HG03558 (cell line): Measurements from ENCODE around the gene COL6A3.
A peak's percentile ranks its signal among the peaks of the same experiment; 100 is the strongest.

Experiments
- ATAC-seq: cut with Tn5 transposase; IDR thresholded peaks from one replicate; pipeline ENCODE4 v1.9.1; 2021; ENCODE audit warnings: moderate number of reproducible peaks; ENCODE audit not compliant: unreplicated experiment; ENCODE audit errors: extremely low read depth

COL6A3 gene

DNA sequence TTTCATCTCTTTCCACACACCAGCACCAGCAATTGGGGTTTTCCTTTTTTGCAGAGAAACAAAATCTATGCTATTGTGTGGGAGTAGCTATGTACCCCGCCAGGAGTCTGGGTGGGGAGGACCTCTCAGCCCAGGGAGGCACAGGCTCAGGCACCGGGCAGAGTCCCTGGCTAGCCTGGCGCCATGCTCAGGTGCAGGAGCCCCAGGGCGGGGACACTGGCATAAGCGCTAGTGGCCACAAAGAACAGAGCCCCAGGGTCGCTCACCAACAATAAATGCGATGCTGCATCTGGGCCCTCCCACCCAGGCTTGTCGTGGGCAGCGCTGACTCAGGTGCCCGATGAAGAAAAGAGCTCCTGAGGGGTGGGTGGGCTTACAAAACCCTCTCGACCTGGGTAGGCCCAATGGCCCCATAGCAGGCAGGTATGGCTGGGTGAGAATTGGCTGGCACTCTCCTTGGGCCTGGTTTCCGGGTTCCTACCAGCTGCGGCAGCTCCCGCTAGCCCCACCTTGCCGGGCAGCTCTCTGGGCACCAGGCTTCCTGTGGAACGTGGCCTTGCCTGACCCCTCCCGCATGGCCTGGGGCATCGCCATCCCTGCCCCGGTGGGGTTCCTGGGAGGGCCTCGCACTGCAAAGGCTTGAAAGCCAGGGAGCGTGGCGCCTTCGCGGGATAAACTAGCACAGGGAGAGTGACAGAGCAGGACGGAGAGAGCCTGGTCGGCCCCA, 31.8 kb upstream of the COL6A3 start:
- ATAC-seq, result no peak

DNA sequence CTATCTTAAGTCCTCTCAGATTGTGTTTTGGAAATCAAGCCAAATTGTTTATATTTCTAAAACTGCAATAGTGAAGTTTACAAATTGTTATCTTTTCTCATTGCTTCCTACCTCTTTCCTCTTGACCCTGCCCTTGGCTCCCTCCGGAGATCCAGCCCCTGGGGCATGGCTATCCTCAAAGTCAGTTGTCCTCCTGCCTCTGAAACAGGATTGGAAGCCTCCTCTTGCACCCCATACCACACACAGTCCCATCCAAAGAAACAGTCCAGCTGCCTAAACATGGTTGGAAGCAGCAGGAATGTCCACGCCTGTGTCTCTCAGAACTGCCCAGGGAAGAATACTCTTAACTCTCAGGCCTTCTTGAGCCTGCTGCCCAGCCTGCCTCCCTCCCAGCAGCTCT, 30.1 kb upstream of the COL6A3 start:
- no peak for ATAC-seq

DNA sequence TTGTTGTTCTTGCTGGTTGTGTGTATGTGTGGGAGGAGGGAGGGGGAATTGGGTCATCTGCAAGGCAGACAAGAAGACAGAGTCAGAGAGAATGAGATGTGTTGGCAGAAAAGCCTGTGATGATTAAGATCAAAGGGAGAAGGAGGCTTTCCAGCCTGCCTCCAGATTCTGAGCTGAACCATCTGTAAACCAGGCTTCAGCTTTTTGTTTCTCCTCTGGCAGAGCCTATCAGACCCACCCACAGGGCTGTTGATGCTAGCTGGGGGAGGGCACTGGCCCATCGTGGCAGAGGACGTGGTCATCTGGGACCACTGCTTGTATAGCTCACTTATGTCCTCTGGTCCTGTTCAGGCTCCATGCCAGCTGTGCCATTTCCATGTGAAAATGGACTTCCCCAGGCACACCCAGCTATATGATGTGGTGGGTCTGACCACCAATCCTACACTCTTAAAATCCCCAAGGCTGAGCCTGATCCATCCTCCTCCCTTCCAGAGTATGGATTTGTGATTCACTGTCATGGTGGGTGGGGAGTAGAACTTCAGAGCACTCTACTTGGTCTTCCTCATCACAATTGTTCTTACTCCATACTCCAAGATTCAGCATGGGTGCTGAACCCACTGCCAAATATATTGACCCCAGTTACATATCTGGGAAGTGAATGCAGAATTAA, 27.8 kb upstream of the COL6A3 start:
- ATAC-seq, result no peak

DNA sequence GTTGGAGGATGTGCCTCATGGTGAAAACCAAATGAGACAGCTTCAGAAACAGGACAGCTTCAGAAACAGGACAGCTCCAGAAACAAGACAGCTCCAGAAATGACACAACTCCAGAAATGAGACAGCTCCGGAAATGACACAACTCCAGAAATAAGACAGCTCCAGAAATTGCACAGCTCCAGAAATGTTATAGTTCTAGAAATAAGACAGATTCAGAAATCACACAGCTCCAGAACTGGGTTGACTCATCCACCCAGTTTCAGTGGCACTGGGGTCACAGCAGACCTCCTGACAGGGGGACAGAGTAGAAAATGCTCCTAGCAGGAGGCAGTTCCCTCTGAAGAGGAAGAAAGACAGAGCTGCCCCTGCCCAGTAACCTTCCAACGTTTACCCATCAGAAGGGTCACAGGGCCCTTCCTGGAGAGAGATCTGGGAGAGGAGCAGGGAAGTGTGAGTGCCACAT, 26.9 kb upstream of the COL6A3 start:
- no peak for ATAC-seq

DNA sequence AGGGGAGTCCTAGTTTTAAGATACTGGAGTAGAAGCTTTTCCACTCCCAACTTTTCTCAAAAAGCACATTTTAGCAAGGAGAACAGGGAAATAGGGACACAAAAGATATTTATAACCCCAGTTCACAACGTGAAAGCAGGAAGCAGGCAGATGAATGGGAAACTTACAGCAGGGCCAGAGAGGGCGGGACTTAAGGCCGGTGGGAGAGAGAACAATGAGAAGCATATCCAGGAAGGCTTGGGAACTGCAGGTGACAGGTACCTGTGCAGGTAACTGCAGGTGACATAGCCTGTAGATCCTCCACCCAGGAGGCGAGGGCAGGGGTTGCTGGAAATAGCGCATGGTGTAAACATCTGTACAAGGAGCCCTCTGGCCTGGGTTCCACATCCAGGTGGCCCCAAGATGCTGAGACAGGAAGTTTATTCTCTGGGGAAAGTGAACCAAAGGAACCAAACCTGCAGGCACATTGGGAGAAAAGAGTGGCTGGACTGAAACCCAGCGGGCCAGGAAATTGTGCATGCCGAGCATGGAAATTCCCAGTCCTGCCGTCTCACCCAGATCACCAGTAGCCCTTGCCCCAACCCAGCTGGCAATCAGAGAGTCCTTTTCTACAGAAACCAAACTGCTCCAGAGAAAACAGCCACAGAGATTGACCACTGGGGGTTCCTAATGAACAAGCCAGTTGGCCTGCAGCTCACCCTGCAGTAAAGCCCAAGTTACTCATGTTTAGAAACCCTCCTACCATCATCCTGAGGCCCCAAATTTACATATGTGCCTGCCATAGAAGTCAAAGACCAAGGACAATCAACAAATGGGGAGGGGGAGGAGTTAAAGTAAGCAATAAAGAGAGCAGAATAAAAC, 24.3 kb upstream of the COL6A3 start:
- no peak for ATAC-seq

DNA sequence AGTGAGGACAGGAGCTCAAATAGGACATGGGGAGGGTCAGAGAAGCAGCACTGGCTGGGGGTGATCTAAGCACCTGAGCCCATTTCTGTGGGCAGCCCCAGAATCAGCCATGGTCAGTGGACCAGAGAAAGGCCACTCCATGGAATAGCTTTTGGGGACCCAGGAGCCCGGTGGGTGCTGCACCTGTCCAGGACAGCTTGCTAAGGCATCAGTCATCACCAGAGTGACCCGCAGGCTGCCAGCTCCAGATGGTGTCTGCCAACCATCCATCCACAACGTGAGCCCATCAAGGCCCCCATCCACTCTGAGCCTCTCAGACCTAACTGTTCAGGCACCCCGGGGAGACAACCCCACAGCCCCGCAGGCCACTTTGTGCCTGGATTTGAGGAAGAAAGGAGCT, 23.6 kb upstream of the COL6A3 start:
- ATAC-seq, result no peak

DNA sequence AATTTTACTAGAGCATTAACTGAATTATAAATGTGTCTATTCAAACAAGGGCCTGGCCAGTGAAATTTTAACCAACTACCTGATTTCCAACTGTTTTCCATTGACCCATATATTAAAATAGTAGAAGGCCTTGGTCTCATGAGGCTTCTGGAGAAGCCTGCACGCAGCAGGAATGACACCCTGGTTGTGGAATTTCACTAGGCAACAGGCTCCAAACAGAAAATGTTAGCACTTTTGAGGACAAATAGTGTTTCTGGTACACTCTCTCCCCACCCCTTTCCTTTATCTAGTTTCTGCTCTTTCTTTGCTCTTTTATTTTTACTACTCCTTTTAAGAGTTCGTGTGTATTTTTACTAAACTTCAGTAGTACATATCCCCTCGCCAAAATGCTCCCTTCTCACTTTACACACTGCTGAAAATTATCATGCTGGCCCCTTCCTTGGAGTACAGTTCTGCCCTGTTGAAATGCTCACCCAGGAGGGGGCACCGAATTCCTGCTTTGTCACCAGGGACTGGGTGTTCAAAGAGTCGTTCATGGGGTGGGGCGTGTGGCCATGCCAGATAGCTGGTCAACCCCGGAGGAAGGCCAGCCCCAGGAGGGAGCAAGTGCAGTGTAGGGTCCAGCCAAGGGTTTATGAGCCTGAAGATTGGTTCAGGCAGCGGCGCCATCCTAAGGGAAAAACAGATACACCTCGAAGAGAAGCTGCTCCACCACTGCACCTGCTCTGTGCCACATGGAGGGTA, 22.1 kb upstream of the COL6A3 start:
- no peak for ATAC-seq

DNA sequence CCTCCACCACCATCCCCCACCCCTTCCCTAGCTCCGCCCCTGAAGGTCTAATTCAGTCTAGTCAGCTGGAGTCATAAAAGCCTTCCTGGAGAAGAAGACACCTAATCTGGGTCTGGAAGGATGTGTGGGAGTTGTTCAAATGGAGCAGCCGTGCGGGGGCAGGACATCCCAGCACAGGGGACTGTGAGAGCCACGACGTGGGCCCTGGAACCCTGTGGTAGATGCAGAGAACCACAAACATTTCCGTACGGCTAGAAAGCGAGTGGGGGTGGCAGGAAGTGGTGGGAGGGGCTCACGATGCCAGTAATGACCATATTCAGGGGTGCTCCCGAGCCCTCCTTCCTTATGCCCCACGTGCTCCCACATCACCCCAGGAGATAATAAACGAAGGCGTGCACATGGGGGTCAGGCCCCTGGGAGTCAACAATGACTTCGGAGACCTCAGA, 20.9 kb upstream of the COL6A3 start:
- ATAC-seq, result no peak

DNA sequence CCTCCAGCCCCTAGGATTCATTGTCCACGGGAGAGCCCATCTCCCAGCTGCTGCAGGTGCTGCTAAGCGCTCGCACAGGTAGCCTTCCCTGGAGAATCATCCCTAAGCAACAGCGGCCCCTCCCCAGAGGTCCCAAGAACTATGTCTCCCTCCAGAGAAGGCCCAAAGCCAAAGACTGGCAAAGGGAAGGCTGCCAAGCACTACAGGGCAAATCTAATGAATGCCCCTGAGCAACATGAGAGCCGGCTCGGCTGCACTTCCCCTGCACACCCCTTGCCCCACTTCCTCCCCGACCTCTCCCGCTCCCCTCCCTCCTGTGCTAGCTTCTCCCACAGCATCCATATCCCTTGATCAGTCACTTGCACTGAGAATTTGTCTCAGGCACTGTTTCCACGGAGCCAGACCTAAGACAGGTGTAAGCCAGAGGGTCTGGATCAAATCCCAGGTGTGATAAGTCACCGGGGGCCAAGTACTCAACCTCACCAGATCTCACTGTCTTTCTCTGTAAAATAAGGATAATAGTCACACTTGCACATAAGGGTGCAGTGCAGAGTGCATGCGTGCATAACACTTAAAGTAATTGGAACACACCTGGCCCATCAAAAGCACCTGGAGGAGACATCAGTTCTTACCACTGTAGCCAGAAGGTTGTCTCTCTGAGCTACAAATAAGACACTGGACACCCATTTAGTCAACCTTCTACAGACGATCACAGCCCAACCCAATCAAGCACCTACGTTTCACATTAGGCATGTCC, 20.1 kb upstream of the COL6A3 start:
- ATAC-seq, result no peak

DNA sequence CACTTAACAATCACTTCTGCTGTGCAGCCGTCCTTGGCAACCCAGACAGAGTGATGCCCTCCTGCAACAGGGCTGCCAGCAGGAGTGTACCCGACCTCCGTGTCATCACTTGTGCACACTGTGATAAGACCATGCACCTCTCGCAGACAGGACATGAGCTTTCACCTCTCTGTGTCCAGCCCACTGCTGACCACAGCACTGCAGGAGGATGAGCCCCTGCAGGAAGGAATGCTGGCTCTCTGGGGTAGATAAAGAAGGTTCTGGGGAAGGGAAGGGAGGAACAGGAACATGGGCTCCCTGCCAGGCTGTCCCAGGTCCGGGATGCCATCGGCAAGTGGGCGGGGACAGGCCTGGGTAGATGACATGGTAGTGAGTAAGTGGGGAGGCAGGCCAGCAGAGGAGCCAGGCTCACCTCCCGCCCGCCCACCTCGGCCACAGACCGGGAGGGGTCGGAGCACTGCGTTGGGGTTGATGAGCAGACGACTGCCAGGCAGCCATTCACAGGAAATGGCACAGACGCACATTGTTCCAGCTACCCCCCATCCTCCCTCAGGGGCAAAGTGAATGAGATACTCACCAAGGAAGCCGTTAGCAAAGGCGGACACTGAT, 18.6 kb upstream of the COL6A3 start:
- no peak for ATAC-seq

DNA sequence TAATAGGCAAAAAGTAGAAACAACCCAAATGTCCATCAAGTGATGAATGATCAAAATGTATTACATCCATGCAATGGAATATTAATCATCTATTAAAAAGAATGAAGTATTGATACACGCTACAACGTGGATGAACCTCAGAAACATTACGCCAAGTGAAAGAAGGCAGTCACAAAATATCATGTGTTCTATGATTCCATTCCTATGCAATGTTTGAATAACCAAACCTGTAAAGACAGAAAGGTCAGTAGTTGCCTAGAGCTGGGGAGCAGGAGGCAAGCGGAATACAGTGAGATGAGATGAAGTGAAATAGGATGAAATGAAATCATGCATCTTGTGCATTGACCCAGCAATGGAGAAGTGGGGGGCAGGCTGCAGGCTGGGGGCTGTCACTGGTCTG, 17.9 kb upstream of the COL6A3 start:
- ATAC-seq, result no peak

DNA sequence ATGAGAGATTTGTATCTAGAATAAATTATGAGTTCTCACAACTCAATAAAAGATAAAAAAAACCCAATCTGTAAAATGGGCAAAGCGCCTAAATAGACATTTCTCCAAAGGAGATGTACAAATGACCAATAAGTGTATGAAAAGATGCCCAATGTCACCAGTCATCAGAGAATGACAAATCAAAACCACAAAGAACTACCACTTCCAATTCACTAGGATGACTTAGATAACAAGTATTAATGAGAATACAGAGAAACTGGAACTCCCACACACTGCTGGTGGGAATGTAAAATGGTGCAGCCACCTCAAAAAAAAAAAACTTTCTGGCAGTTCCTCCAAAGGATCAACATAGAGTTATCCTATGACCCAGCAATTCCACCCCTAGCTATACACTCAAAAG, 17.4 kb upstream of the COL6A3 start:
- no peak for ATAC-seq

DNA sequence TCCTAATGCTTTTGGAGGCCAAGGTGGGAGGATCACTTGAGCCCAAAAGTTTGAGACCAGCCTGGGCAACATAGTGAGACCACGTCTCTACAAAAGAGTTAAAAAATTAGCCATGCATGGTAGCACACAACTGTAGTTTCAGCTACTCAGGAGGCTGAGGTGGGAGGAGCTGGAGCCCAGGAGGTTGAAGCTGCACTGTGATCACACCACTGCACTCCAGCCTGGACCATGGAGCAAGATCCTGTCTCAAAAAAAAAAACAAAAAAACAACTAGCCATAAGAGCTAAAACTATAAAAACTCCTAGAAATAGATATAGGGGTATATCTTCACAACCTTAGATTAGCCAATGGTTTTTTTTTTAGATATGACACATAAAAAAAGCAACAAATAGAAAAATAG, 16.9 kb upstream of the COL6A3 start:
- ATAC-seq, result no peak

DNA sequence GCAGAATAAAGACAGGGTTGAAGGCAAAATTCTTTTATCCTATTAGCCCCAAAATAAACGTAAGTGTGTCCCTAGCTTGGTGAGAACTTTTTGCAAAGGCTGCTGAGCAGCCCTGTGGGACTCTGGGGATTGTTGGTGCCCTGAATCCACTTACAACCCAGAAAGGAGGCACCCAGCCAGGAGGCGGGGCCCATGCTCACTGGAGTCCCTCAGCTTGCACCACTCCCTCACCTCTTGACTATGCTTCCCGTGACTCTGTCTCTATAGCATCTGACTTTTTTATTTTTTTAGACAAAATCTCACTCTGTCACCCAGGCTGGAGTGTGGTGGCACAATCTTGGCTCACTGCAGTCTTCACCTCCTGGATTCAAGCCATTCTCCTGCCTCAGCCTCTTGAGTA, 15.8 kb upstream of the COL6A3 start:
- no peak for ATAC-seq

DNA sequence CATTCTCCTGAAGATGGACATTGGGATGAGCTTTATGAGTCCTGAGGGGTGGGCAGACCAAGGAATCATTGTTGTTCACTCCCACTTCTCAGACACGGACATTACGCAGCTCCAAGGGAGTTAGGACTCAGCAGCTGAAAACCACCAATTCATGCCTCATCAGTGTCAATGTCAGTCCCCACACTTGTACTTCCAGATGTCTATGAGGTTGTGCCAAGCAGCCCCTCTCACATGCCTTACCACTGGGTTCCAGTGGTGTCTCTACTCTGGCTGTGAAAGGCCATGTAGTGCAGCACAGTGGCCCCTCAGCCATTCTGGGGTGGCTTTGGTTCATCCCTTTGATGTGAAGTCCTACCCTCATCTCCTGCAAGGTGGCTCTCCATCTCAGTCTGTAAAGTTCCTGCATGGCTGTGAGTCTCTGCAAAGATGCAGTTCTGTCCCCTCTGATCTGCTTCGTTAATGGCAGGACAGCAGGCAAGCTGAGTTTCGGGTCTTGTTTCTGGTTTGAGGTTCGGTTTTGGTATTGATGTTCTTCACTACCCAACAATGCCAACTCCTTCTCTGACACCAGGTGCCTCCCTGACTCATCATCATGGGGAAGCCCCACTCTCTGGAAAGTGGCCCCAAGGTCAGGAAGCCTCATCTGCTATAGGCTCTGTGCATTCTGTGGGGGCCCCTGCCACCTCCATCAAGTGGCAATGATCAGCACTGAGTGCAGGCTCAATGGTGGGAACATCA, 14.0 kb upstream of the COL6A3 start:
- ATAC-seq, result peak; percentile 60

DNA sequence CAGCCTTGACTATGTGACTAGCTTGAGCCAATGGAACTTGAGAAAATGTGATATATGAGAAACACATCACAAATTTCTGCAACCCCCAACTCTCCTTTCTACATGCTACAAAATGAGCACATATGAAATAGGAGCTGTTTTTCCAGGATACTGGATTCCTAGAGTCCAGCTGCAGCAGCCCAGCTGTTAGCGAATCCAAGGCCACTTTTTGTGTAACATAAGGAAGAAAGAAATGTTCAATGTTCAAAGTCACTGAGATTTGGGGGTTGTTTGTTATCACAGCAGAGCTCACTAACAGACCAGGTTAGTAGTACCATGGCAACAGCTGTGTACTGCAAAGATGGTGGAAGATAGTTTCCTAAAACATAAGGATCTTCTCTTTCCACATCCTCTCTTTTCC, 12.6 kb upstream of the COL6A3 start:
- no peak for ATAC-seq

DNA sequence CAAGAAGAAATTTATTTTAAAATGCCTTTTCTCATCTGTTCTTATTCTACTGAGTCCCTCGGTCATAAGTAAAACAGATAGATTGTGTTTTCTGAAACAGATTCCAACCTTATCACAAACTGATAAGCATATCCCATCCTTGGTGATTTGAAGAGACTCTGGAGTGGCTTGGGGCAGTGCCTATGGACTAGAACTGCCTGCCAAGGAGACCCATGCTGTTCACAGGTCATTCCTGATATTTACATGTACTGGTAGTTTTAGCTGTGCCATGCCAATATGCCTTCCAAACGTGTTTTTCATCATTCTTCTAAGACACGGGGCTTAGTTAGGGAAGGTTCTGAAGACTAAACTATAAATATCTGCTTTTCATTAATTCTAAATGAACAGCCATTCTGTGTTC, 11.4 kb upstream of the COL6A3 start:
- ATAC-seq, result no peak

DNA sequence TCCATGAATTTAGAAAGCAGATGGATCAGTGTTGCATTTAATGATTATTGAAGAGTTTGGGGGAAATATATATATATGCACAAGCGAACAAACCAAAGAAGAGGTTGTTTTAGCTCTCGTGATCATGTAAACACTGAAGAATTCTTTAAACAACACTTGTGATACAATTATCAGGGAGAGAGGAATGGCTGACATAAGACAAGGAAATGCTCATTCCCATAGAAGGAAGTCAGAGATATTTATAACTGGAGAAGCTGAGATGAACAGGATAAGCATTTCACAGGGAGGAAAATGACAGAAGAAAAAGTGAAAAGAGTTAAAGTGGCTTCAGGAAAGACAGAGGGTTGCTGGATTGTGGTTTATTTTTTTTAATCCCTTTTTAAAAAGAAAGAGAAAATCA, 10.6 kb upstream of the COL6A3 start:
- no peak for ATAC-seq

DNA sequence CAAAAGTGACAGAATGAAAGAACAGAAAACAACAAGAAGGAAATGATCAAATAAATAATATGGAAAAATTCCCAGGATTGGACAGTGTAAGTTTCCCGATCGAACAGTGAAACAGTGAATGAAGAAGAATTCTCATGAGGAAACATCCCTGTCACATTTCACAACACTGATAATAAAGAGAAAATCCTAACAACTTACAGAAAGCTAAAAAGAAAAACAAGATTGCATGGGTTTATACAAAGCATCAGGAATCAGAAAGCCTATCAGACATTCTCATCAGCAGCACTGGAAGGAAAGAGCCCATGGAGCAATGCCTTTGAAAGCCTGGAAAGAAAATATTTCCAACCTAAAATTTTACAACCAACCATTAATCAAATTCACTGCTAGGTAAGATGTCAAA, 9.9 kb upstream of the COL6A3 start:
- no peak for ATAC-seq
